ENCODE data around the gene LRIG2. TPM values are rescaled to one million over a fixed set of nuclear protein-coding genes. Genes with fewer than 3 reads are reported as not detected.

The LRIG2 gene
- total RNA-seq, 1 experiment from 2014 or later = 13.5 TPM

DNA sequence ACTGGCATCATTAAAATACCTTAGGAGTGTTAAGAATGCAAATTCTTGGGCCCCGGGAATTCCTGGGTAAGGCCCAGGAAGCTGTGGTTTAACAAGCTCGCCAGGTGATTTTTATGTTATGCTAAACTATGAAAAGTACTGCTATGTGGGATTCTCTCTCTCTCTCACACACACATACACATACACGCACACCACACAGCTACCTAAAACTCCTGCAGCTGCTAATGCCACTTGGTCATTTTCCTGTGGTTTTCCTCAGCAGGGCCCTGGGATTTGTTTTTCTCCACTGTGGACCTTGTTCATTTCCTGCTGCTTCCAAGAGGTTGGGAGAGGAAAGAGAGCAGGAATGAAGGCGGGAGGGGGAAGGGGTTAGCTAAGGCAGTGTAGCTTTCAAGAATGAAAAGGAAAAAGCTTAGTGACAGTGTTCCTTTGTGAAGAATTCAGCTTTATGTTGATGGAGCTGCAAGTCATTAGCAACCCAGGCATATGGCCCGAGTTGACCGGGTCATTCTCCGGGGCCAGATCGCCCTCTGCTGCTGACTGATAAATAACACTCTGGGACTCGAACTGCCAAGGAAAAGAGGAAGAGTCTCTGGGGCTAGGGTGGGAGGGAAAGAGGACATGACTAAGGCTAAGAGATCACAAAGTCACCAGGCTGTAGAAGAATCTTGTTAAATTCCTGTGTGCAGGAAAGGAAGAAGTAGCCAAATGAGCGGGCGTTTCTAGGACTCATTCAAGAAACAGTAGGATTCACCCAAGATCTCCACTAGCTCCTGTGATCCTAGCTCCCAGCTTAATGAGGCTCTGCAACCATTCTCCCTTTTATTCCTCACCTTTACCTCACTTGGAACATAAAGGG lies 30.5 kb upstream of the LRIG2 start:
- H3K27me3 ChIP-seq (ENCODE audit: insufficient read depth, low read length) = no peaks in the 10 kb centered on the region
- no peak overlapping the region for H3K9ac ChIP-seq (ENCODE audit: low read length)
- H3K4me2 ChIP-seq (ENCODE audit: low read length) = peak overlapping the region; percentile 56
- H3K9me3 ChIP-seq (ENCODE audit: control insufficient read depth in 1 of 2, insufficient read depth in 1 of 2, low read depth in 1 of 2, low read length in 2 of 2) = no peaks in the 10 kb centered on the region
- no peaks in the 10 kb centered on the region for H4K20me1 ChIP-seq (ENCODE audit: insufficient read depth)
- H2AFZ ChIP-seq (ENCODE audit: low read depth, low read length, poor library complexity, severe bottlenecking) = peak overlapping the region; percentile 92
- POLR2A ChIA-PET = interaction anchor here (0.6 to 1.7 kb wide), 5 partner anchors 31 to 234 kb away, joined by 3 to 13 read pairs (median 5); partner anchors contain the start of genes LRIG2 and SLC16A1
- intact Hi-C loops (cut with micrococcal nuclease) = loop anchor here (1.0 kb wide), 3 partner anchors 161 to 326 kb away; no protein-coding TSS in a partner anchor
- DNase-seq (ENCODE audit: low read depth, low spot score) (peak; percentile 36), ATAC-seq (peak; percentile 97)
- H3K36me3 ChIP-seq (ENCODE audit: control insufficient read depth in 1 of 2, insufficient read depth in 2 of 2, low read length in 2 of 2) = no peaks in the 10 kb centered on the region
- TF ChIP-seq ZBTB33 (IDR thresholded peaks at IDR 0.05; ENCODE audit: extremely low read depth, insufficient replicate concordance, low read length) (no peak), RAD21 (IDR thresholded peaks at IDR 0.05; ENCODE audit: low read depth) (peak; percentile 94), EZH2phosphoT487 (IDR thresholded peaks at IDR 0.05; ENCODE audit: borderline replicate concordance) (no peak), SRF (IDR thresholded peaks at IDR 0.05; ENCODE audit: low read depth) (no peak), CTCF (IDR thresholded peaks at IDR 0.05 in 2 of 3, conservative IDR thresholded peaks at IDR 0.05 in 1 of 3; ENCODE audit: borderline replicate concordance in 1 of 3, insufficient read depth in 1 of 3, low read depth in 2 of 3, low read length in 2 of 3) (peak; percentile 51 to 88 (median 67); a peak in 5 of 6 replicates), FOSL1 (IDR thresholded peaks at IDR 0.05; ENCODE audit: low read depth) (no peak), ELF1 (IDR thresholded peaks at IDR 0.05; ENCODE audit: borderline replicate concordance, low read depth) (no peak), POLR2AphosphoS5 (IDR thresholded peaks at IDR 0.05; ENCODE audit: low read depth, low read length) (no peak), SIN3A (IDR thresholded peaks at IDR 0.05; ENCODE audit: low read depth) (no peak), YY1 (IDR thresholded peaks at IDR 0.05; ENCODE audit: extremely low read depth, insufficient replicate concordance, low read depth, low read length) (no peak), TCF7L2 (IDR thresholded peaks at IDR 0.05; ENCODE audit: borderline replicate concordance, extremely low read depth, insufficient read depth, insufficient read length) (no peak), REST (IDR thresholded peaks at IDR 0.05; ENCODE audit: low read depth) (no peak), POLR2A (IDR thresholded peaks at IDR 0.05; ENCODE audit: borderline replicate concordance, extremely low read depth, insufficient read depth, insufficient read length) (no peak), ZNF274 (IDR thresholded peaks at IDR 0.05; ENCODE audit: low read depth, low read length) (no peak)
- TF ChIP-seq, protein P1, sequence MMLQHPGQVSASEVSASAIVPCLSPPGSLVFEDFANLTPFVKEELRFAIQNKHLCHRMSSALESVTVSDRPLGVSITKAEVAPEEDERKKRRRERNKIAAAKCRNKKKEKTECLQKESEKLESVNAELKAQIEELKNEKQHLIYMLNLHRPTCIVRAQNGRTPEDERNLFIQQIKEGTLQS (IDR thresholded peaks at IDR 0.05) = no peak
- no peak overlapping the region for H3K4me3 ChIP-seq (replicated peaks in 1 of 2; ENCODE audit: low read depth in 1 of 2, low read length in 2 of 2)
- no TSS peak for BruUV-seq (replicated peaks)
- CTCF ChIA-PET = interaction anchor here (0.5 to 3.1 kb wide), 16 partner anchors 9 to 327 kb away, joined by 3 to 46 read pairs (median 4); partner anchors contain the start of genes LRIG2 and PPM1J
- H3K27ac ChIP-seq (ENCODE audit: low read depth, low read length) = peak overlapping the region; percentile 2; the same call in 1 of the 2 replicates
- H3K9me2 ChIP-seq (ENCODE audit: insufficient read depth) = no peaks in the 10 kb centered on the region
- peaks cover 9 to 17% of the 10 kb centered on the region in 2 experiments; a peak in 3 of 4 replicates for H3K4me1 ChIP-seq (ENCODE audit: control insufficient read depth in 1 of 2, insufficient read depth in 2 of 2, low read length in 2 of 2)
- H3K79me2 ChIP-seq (ENCODE audit: insufficient read depth, low read length) = no peaks in the 10 kb centered on the region
- RAD21 ChIA-PET (ENCODE audit: low non-redundant PET in 1 of 2, low total read pairs in 2 of 2, uncharacterized antibody in 2 of 2, unreplicated experiment in 2 of 2) = interaction anchor here (0.7 to 1.5 kb wide), 8 partner anchors 30 to 327 kb away, joined by 3 to 13 read pairs (median 4); partner anchors contain the start of genes LRIG2 (in 2 of the 2) and PPM1J (in 1 of the 2)
